Transverse colon (tissue), 4 donors: Measurements from ENCODE around the gene KRT80.

Experiments used
- CTCF ChIP-seq, 5 experiments: fragments of 200-600 bp in 3 of 5; fragments of 450-650 bp in 2 of 5; sonication (generic) in 3 of 5; IDR thresholded peaks; 1 replicate in 2 of 5; 2 replicates in 3 of 5; pipeline ENCODE4 v1.5.1; 2016 to 2017; ENCODE audit warnings: antibody characterized with exemption in 5 of 5, inconsistent platforms in 3 of 5, mild to moderate bottlenecking in 2 of 5, moderate library complexity in 1 of 5
- POLR2A ChIP-seq: fragments of 450-650 bp; IDR thresholded peaks from one replicate; pipeline ENCODE4 v1.6.1; 2016; ENCODE audit warnings: antibody characterized with exemption, mild to moderate bottlenecking, moderate library complexity
- POLR2AphosphoS5 ChIP-seq, 3 donors: sonication (generic); formaldehyde crosslinking; IDR thresholded peaks; one replicate each; pipeline ENCODE4 v1.6.1; 2016; ENCODE audit warnings: antibody characterized with exemption in 3 of 3

- TF ChIP-seq POLR2A (no peak), CTCF (IDR thresholded peaks at IDR 0.05) (no peak), POLR2AphosphoS5 (IDR thresholded peaks at IDR 0.05) (no peak)
Observed at GRCh38 chr12:52224151-52224550, 32.3 kb upstream of the KRT80 start.
